ENCODE results near the gene GUF1.

GRCh38 chr4:44661940-44662622, 16.1 kb upstream of the GUF1 start:
- TF ChIP-seq POLR2AphosphoS5 (IDR thresholded peaks at IDR 0.05; ENCODE audit: low read depth) = no peak
- peak in 1 of 2 experiments; percentile 22; a peak in 1 of 4 replicates for TF ChIP-seq CTCF (conservative IDR thresholded peaks at IDR 0.05; ENCODE audit: low read depth in 2 of 2)
- no peak for TF ChIP-seq EZH2 (IDR thresholded peaks at IDR 0.05; ENCODE audit: low read depth, unreplicated experiment)
- TF ChIP-seq JUNB (IDR thresholded peaks at IDR 0.05; ENCODE audit: unreplicated experiment) = no peak
- TF ChIP-seq EZH2phosphoT487 (IDR thresholded peaks at IDR 0.05; ENCODE audit: unreplicated experiment) = no peak
- no peak for TF ChIP-seq CREB1 (CRISPR knock-in tag; IDR thresholded peaks at IDR 0.05; ENCODE audit: low read depth)
- no peak for TF ChIP-seq REST (IDR thresholded peaks at IDR 0.05; ENCODE audit: unreplicated experiment)
